ENCODE results near the gene KRTAP10-7.

DNA sequence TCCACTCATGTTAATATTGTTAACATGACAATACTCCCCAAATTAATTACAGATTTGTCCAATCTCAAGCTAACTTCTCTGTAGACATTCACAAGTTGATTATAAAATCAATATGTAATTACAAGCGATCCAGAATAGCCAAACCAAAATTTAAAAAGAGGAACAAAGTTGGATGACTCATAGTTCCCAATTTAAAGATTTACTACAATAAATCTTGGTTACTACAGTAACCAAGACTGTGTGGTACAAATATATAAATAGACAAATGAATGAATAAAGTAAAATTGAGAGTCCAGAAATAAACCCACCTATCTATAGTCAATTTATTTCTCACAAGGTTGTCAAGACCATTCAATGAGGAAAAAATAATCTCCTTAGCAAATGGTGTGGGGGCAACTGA lies 34.0 kb upstream of the KRTAP10-7 start:
- no peak for TF ChIP-seq CTCF (IDR thresholded peaks at IDR 0.05; ENCODE audit: low read depth, low read length)
- no peak for TF ChIP-seq EZH2phosphoT487 (IDR thresholded peaks at IDR 0.05; ENCODE audit: low read depth)

Data from OCI-LY3 (cell line).